Measurements from ENCODE around the gene DNAJC15. TPM values are rescaled to one million over a fixed set of nuclear protein-coding genes. Genes with fewer than 3 reads are reported as not detected.

DNAJC15 gene
- polyA plus RNA-seq, 1 donor (not counting 4 experiments of a cell fraction or from before 2014, with no cell fraction given) = 38.5 TPM

DNA sequence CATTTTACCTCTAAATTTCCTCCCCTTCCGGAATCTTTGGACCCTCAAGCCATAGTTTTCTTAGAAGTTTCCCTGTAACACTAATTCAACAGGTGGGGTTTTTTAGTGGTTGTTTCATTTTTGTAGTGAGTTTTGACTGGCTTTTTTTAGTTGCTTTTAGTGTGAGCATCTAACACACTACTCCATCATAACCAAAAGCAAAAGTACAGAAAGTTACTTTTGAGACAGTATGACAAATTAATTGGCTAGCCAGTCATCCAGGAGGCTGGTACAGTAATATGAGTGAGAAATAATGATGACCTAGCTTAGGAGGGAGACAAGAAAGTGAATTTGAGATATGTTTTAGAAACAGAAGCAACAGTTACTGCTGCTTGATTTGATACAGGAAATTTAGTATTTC is 71.5 kb downstream of the DNAJC15 start:
- Histone ChIP-seq H3K9me1 (ENCODE audit: control insufficient read depth, extremely low read depth, insufficient read depth, low read length) (no peaks in the 10 kb centered on the region), H3K27ac (ENCODE audit: control insufficient read depth, insufficient read depth, low read length) (no peak overlapping the region), H3K9me3 (ENCODE audit: control insufficient read depth, low read depth, low read length) (no peaks in the 10 kb centered on the region), H3K27me3 (ENCODE audit: control insufficient read depth, extremely low read depth, insufficient read depth, low read length) (no peaks in the 10 kb centered on the region), H3K4me2 (ENCODE audit: control insufficient read depth, extremely low read depth, insufficient read depth, low read depth, low read length) (no peak overlapping the region), H3K4me3 (ENCODE audit: control insufficient read depth in 2 of 3, extremely low read depth in 1 of 3, insufficient read depth in 2 of 3, low read depth in 1 of 3, low read length in 3 of 3) (no peak overlapping the region), H3K9ac (ENCODE audit: control insufficient read depth, extremely low read depth, insufficient read depth, low read length) (no peak overlapping the region), H2AFZ (ENCODE audit: control insufficient read depth, low read length) (no peak overlapping the region), H3K4me1 (ENCODE audit: control insufficient read depth, extremely low read depth, insufficient read depth, low read length) (no peaks in the 10 kb centered on the region), H4K20me1 (ENCODE audit: control insufficient read depth, extremely low read depth, insufficient read depth, low read length) (no peaks in the 10 kb centered on the region), H3K79me2 (ENCODE audit: control insufficient read depth, insufficient read depth, low read length) (no peaks in the 10 kb centered on the region), H3K36me3 (ENCODE audit: control insufficient read depth in 2 of 2, extremely low read depth in 1 of 2, insufficient read depth in 2 of 2, low read length in 2 of 2) (no peaks in the 10 kb centered on the region)
- FAIRE-seq (no peak), DNase-seq (ENCODE audit: low read depth, low spot score) (no peak)
- TF ChIP-seq CTCF (optimal IDR thresholded peaks at IDR 0.05 in 1 of 3, IDR thresholded peaks at IDR 0.05 in 1 of 3, conservative IDR thresholded peaks at IDR 0.05 in 1 of 3; ENCODE audit: extremely low read depth in 1 of 3, insufficient read depth in 2 of 3, low read length in 3 of 3) (no peak), EZH2 (IDR thresholded peaks at IDR 0.05; ENCODE audit: low read length) (no peak)
- dilution Hi-C loops (cut with MboI; ENCODE audit: extremely low pct_ligation_motif_present, low sequenced_read_pairs) = no loop called here

- peaks cover 9% of the 10 kb centered on the region for H3K79me2 ChIP-seq (ENCODE audit: control insufficient read depth, insufficient read depth, low read length)
- FAIRE-seq (no peak), DNase-seq (ENCODE audit: low read depth, low spot score) (no peak)
- no peaks in the 10 kb centered on the region for H3K36me3 ChIP-seq (ENCODE audit: control insufficient read depth in 2 of 2, extremely low read depth in 1 of 2, insufficient read depth in 2 of 2, low read length in 2 of 2)
- H2AFZ ChIP-seq (ENCODE audit: control insufficient read depth, low read length) = no peak overlapping the region
- dilution Hi-C loops (cut with MboI; ENCODE audit: extremely low pct_ligation_motif_present, low sequenced_read_pairs) = no loop called here
- no peak overlapping the region for H3K4me2 ChIP-seq (ENCODE audit: control insufficient read depth, extremely low read depth, insufficient read depth, low read depth, low read length)
- H4K20me1 ChIP-seq (ENCODE audit: control insufficient read depth, extremely low read depth, insufficient read depth, low read length) = no peaks in the 10 kb centered on the region
- no peak overlapping the region for H3K9ac ChIP-seq (ENCODE audit: control insufficient read depth, extremely low read depth, insufficient read depth, low read length)
- TF ChIP-seq CTCF (optimal IDR thresholded peaks at IDR 0.05 in 1 of 3, IDR thresholded peaks at IDR 0.05 in 1 of 3, conservative IDR thresholded peaks at IDR 0.05 in 1 of 3; ENCODE audit: extremely low read depth in 1 of 3, insufficient read depth in 2 of 3, low read length in 3 of 3) (no peak), EZH2 (IDR thresholded peaks at IDR 0.05; ENCODE audit: low read length) (no peak)
- H3K27ac ChIP-seq (ENCODE audit: control insufficient read depth, insufficient read depth, low read length) = no peak overlapping the region
- H3K9me3 ChIP-seq (ENCODE audit: control insufficient read depth, low read depth, low read length) = no peaks in the 10 kb centered on the region
- no peaks in the 10 kb centered on the region for H3K4me1 ChIP-seq (ENCODE audit: control insufficient read depth, extremely low read depth, insufficient read depth, low read length)
- no peaks in the 10 kb centered on the region for H3K27me3 ChIP-seq (ENCODE audit: control insufficient read depth, extremely low read depth, insufficient read depth, low read length)
- H3K9me1 ChIP-seq (ENCODE audit: control insufficient read depth, extremely low read depth, insufficient read depth, low read length) = no peaks in the 10 kb centered on the region
- H3K4me3 ChIP-seq (ENCODE audit: control insufficient read depth in 2 of 3, extremely low read depth in 1 of 3, insufficient read depth in 2 of 3, low read depth in 1 of 3, low read length in 3 of 3) = no peak overlapping the region
These were observed 72.7 kb downstream of the DNAJC15 start for GRCh38 chr13:43095771-43096719.

All from keratinocyte (primary cell).